NCI-H128 (cell line): ENCODE data around the gene MRGPRX3.
"Not testable (repeated sequence)": the region's sequence is repeated elsewhere in the genome, so short reads cannot be mapped to it uniquely, and the experiment has no call there.

Source experiments
- DNase-seq: peaks from one replicate; lab custom pipeline; 2025; ENCODE audit not compliant: unreplicated experiment; lab: John Stamatoyannopoulos, UW

The MRGPRX3 gene

GRCh38 chr11:18132341-18132740, at the start of gene MRGPRX3:
Gene MRGPRX3, plus strand, starts transcription at chr11:18132571. Its CDS starts 4,632 bp downstream, at chr11:18137203.
- DNase-seq: no peak

GRCh38 chr11:18088366-18088765, 44.0 kb upstream of the MRGPRX3 start:
- DNase-seq: no peak

- no peak for DNase-seq
Measured at GRCh38 chr11:18088966-18089365, 43.4 kb upstream of the MRGPRX3 start.

- DNase-seq: no peak
Measured at GRCh38 chr11:18091731-18092130, 40.6 kb upstream of the MRGPRX3 start.

GRCh38 chr11:18093959-18094358, 38.4 kb upstream of the MRGPRX3 start:
- no peak for DNase-seq

GRCh38 chr11:18100926-18101656, 31.3 kb upstream of the MRGPRX3 start:
- DNase-seq: no peak

- DNase-seq: no peak
Measured at GRCh38 chr11:18105086-18105801, 27.1 kb upstream of the MRGPRX3 start.

GRCh38 chr11:18105802-18106574, 26.4 kb upstream of the MRGPRX3 start, which contains the start of gene SAAL1:
Gene SAAL1, minus strand, starts transcription at chr11:18106082. Its CDS starts 41 bp downstream, at chr11:18106041.
- DNase-seq: peak; percentile 65

- DNase-seq: no peak
Measured at GRCh38 chr11:18106688-18107087, 25.7 kb upstream of the MRGPRX3 start.

GRCh38 chr11:18108254-18108653, 24.1 kb upstream of the MRGPRX3 start:
- no peak for DNase-seq

GRCh38 chr11:18111005-18111404, 21.4 kb upstream of the MRGPRX3 start:
- DNase-seq: no peak

GRCh38 chr11:18115360-18116127, 16.8 kb upstream of the MRGPRX3 start:
- peak; percentile 64 for DNase-seq

GRCh38 chr11:18121331-18121828, 11.0 kb upstream of the MRGPRX3 start:
- DNase-seq: not testable (repeated sequence)

- DNase-seq: not testable (repeated sequence)
Measured at GRCh38 chr11:18131115-18131514, 1.3 kb upstream of the MRGPRX3 start.

- DNase-seq: no peak
Measured at GRCh38 chr11:18135308-18135707, 2.9 kb downstream of the MRGPRX3 start.

- no peak for DNase-seq
Measured at GRCh38 chr11:18137186-18137800, 4.9 kb downstream of the MRGPRX3 start.

- DNase-seq: no peak
Measured at GRCh38 chr11:18140145-18140544, 7.8 kb downstream of the MRGPRX3 start.

GRCh38 chr11:18144243-18144642, 11.9 kb downstream of the MRGPRX3 start:
- no peak for DNase-seq

- no peak for DNase-seq
Measured at GRCh38 chr11:18145025-18145424, 12.7 kb downstream of the MRGPRX3 start.

- no peak for DNase-seq
Measured at GRCh38 chr11:18145837-18146236, 13.5 kb downstream of the MRGPRX3 start.
